Measurements from ENCODE around the gene STXBP4.
A peak's percentile ranks its signal among the peaks of the same experiment; 100 is the strongest.

Gene STXBP4

DNA sequence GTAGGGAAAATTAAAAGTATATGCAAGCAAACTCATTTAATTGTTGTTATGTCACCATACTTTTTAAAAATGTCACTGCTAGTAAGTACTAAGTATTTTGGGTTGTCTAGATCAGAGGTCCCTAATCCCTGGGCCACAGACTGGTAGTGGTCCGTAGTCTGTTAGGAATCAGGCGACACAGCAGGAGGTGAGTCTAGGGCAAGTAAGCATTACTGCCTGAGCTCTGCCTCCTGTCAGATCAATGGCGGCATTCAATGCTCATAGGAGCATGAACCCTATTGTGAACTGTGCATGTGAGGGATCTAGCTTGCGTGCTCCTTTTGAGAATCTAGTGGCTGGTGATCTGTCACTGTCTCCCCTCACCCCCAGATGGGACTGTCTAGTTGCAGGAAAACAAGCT, 21.6 kb downstream of the STXBP4 start:
- TF ChIP-seq, protein P1, sequence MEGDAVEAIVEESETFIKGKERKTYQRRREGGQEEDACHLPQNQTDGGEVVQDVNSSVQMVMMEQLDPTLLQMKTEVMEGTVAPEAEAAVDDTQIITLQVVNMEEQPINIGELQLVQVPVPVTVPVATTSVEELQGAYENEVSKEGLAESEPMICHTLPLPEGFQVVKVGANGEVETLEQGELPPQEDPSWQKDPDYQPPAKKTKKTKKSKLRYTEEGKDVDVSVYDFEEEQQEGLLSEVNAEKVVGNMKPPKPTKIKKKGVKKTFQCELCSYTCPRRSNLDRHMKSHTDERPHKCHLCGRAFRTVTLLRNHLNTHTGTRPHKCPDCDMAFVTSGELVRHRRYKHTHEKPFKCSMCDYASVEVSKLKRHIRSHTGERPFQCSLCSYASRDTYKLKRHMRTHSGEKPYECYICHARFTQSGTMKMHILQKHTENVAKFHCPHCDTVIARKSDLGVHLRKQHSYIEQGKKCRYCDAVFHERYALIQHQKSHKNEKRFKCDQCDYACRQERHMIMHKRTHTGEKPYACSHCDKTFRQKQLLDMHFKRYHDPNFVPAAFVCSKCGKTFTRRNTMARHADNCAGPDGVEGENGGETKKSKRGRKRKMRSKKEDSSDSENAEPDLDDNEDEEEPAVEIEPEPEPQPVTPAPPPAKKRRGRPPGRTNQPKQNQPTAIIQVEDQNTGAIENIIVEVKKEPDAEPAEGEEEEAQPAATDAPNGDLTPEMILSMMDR (IDR thresholded peaks at IDR 0.05; ENCODE audit: insufficient read depth, low read depth, low read length, missing control alignments) = no peak
- H3K4me3 ChIP-seq (ENCODE audit: low read length) = no peak overlapping the region
- no peak for DNase-seq (ENCODE audit: low read depth)

- TF ChIP-seq, protein P1 (IDR thresholded peaks at IDR 0.05; ENCODE audit: insufficient read depth, low read depth, low read length, missing control alignments) = no peak
- no peak overlapping the region for H3K4me3 ChIP-seq (ENCODE audit: low read length)
- DNase-seq (ENCODE audit: low read depth) = no peak
Measured at GRCh38 chr17:54991567-54991966, 23.0 kb downstream of the STXBP4 start.

DNA sequence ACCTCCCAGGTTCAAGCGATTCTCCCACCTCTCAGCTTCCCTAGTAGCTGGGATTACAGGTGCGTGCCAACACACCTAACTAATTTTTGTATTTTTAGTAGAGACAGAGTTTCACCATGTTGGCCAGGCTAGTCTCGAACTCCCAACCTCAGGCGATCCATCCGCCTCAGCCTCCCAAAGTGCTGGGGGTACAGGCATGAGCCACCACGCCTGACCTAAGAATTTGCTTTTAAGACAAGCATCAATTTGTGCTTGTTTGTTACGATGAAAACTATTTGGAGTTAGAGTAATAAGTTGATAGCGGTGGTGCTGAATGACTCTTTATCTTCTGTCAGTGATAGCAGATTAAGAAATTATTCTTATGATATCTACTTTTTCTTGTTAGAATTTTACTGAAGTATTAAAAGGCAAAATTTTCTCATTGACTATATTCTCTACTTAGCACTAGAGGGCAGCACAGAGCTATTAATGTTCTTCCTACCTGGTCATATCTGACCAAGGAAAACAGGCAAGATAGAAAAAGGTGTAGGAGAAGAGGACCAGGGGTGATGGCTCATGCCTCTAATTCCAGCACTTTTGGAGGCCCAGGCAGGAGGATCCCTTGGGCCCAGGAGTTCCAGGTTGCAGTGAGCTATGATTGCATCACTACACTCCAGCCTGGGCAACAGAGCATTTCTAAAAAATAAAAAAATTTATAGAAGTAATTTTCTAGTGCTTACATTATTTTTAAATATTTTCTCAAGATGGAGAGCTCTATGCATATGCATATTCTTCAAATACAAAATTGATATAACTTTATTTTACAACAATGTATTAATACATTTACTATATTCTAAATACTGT, 24.5 kb downstream of the STXBP4 start:
- DNase-seq (ENCODE audit: low read depth) = peak; percentile 71
- TF ChIP-seq, protein P1 (IDR thresholded peaks at IDR 0.05; ENCODE audit: insufficient read depth, low read depth, low read length, missing control alignments) = peak; percentile 39
- no peak overlapping the region for H3K4me3 ChIP-seq (ENCODE audit: low read length)

- TF ChIP-seq, protein P1 (IDR thresholded peaks at IDR 0.05; ENCODE audit: insufficient read depth, low read depth, low read length, missing control alignments) = no peak
- no peak overlapping the region for H3K4me3 ChIP-seq (ENCODE audit: low read length)
- DNase-seq (ENCODE audit: low read depth) = no peak
Measured at GRCh38 chr17:54996441-54996840, 27.9 kb downstream of the STXBP4 start.

DNA sequence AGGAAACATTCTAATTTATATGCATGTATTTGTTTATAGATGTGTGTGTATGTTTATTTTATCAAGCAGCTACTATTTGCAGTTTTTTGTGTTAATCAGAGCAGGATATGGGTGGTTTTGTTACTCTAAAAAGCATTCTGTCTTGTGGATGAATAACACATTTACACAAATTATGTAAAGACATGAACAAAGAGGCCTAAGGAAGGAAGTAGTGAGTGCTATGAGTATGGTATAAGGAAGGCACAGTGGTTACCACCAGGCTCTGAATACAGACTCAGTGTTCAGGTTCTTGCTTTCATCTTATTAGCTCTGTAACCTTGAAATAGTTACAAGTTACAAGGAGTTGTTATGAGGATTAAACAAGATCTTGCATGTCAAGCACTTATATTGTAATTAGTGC, 33.9 kb downstream of the STXBP4 start:
- no peak for DNase-seq (ENCODE audit: low read depth)
- H3K4me3 ChIP-seq (ENCODE audit: low read length) = no peak overlapping the region
- TF ChIP-seq, protein P1 (IDR thresholded peaks at IDR 0.05; ENCODE audit: insufficient read depth, low read depth, low read length, missing control alignments) = no peak

DNA sequence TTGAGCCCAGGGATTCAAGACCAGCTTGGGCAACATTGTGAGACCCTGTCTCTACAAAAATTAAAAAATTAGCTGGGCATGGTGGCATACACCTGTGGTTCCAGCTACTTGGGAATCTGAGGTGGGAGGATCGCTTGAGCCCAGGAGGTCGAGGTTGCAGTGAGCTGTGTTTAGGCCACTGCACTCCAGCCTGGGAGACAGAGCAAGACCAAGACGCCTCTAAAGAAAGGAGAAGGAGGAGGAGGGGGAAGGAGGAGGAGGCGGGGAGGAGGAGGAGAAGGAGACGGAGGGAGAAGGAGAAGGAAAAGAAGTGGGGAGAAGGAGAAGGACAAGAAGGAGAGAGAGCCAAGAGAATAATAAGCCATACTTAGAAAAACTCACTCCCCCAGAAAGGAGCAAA, 35.9 kb downstream of the STXBP4 start:
- TF ChIP-seq, protein P1 (IDR thresholded peaks at IDR 0.05; ENCODE audit: insufficient read depth, low read depth, low read length, missing control alignments) = no peak
- no peak for DNase-seq (ENCODE audit: low read depth)
- H3K4me3 ChIP-seq (ENCODE audit: low read length) = no peak overlapping the region

DNA sequence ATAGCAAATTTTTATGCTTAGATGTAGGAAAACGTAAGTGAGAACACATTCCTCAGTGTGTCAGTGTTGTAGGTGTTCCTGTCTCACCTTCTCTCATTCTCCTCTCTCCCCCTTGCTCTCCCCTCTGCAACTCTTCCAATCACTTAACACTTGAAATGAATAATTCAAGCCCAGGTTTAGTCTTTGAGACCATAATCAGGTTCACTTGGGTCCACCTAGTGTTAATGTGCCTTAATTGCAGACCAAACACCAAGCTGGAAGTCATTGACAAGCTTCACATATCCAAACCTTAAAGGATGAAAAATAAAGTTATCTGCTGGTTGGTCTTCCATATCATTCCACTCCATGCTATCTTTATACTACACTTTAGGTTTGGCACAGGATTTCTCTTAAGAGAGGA, 37.0 kb downstream of the STXBP4 start:
- no peak overlapping the region for H3K4me3 ChIP-seq (ENCODE audit: low read length)
- peak; percentile 43 for DNase-seq (ENCODE audit: low read depth)
- TF ChIP-seq, protein P1 (IDR thresholded peaks at IDR 0.05; ENCODE audit: insufficient read depth, low read depth, low read length, missing control alignments) = peak; percentile 49

Data from epithelial cell of esophagus (primary cell).